ENCODE measurements around the gene CAND1. TPM values are rescaled to one million over a fixed set of nuclear protein-coding genes. Genes with fewer than 3 reads are reported as not detected.

Gene CAND1
- total RNA-seq, 2 experiments from 2014 or later: 143 to 159 TPM

GRCh38 chr12:67287311-67287710 lies 18.2 kb downstream of the CAND1 start:
- ChIA-PET CTCF (interaction anchor here (0.6 to 1.8 kb wide), 3 partner anchors 17 to 145 kb away, joined by 3 to 5 read pairs (median 4); no protein-coding TSS in a partner anchor), POLR2A (no interaction called here)
- no peak overlapping the region for H3K27ac Mint-ChIP-seq
- DNase-seq: no peak
- no peaks in the 10 kb centered on the region for H3K27me3 Mint-ChIP-seq
- no peak overlapping the region for H3K4me3 Mint-ChIP-seq
- no peaks in the 10 kb centered on the region for H3K9me3 Mint-ChIP-seq
- H3K36me3 Mint-ChIP-seq (ENCODE audit: low read depth): peaks cover 52% of the 10 kb centered on the region
- H3K4me1 Mint-ChIP-seq: peaks cover 30% of the 10 kb centered on the region

- Mint-ChIP-seq H3K27ac (no peak overlapping the region), H3K9me3 (no peaks in the 10 kb centered on the region)
Observed at GRCh38 chr12:67288561-67288960, 19.4 kb downstream of the CAND1 start.

GRCh38 chr12:67290378-67290777 lies 21.2 kb downstream of the CAND1 start:
- peaks cover 22% of the 10 kb centered on the region for H3K4me1 Mint-ChIP-seq
- no peak for DNase-seq
- no peak overlapping the region for H3K4me3 Mint-ChIP-seq
- no peaks in the 10 kb centered on the region for H3K9me3 Mint-ChIP-seq
- H3K27ac Mint-ChIP-seq: no peak overlapping the region
- H3K36me3 Mint-ChIP-seq (ENCODE audit: low read depth): peaks cover 48% of the 10 kb centered on the region
- no peaks in the 10 kb centered on the region for H3K27me3 Mint-ChIP-seq
- CTCF ChIA-PET: interaction anchor here (1.0 kb wide), 1 partner anchor 14 kb away, joined by 3 read pairs; no protein-coding TSS in a partner anchor
- POLR2A ChIA-PET: no interaction called here

More at GRCh38 chr12:67288561-67288960, 19.4 kb downstream of the CAND1 start:
- ChIA-PET POLR2A (no interaction called here), CTCF (interaction anchor here (1.3 kb wide), 1 partner anchor 20 kb away, joined by 3 read pairs; no protein-coding TSS in a partner anchor)
- Mint-ChIP-seq H3K27me3 (no peaks in the 10 kb centered on the region), H3K36me3 (ENCODE audit: low read depth) (peaks cover 49% of the 10 kb centered on the region), H3K4me1 (peaks cover 30% of the 10 kb centered on the region), H3K4me3 (no peak overlapping the region)
- DNase-seq: no peak

GRCh38 chr12:67299526-67299925 lies 30.4 kb downstream of the CAND1 start:
- POLR2A ChIA-PET: no interaction called here
- H3K9me3 Mint-ChIP-seq: no peaks in the 10 kb centered on the region
- H3K27ac Mint-ChIP-seq: no peak overlapping the region
- H3K4me1 Mint-ChIP-seq: peaks cover 5% of the 10 kb centered on the region
- no peak overlapping the region for H3K4me3 Mint-ChIP-seq
- H3K27me3 Mint-ChIP-seq: no peaks in the 10 kb centered on the region
- CTCF ChIA-PET: no interaction called here
- DNase-seq: no peak
- peaks cover 61% of the 10 kb centered on the region for H3K36me3 Mint-ChIP-seq (ENCODE audit: low read depth)

- CTCF ChIA-PET: interaction anchor here (1.1 kb wide), 1 partner anchor 78 kb away, joined by 3 read pairs; no protein-coding TSS in a partner anchor
- Mint-ChIP-seq H3K4me1 (peaks cover 5% of the 10 kb centered on the region), H3K36me3 (ENCODE audit: low read depth) (peaks cover 59% of the 10 kb centered on the region), H3K4me3 (no peak overlapping the region), H3K9me3 (no peaks in the 10 kb centered on the region), H3K27me3 (no peaks in the 10 kb centered on the region), H3K27ac (no peak overlapping the region)
- no peak for DNase-seq
- POLR2A ChIA-PET: no interaction called here
Observed at GRCh38 chr12:67299926-67300325, 30.8 kb downstream of the CAND1 start.

- Mint-ChIP-seq H3K9me3 (no peaks in the 10 kb centered on the region), H3K27ac (no peak overlapping the region), H3K36me3 (ENCODE audit: low read depth) (peaks cover 70% of the 10 kb centered on the region), H3K4me1 (no peaks in the 10 kb centered on the region), H3K27me3 (no peaks in the 10 kb centered on the region), H3K4me3 (no peak overlapping the region)
- ChIA-PET CTCF (interaction anchor here (0.9 to 1.2 kb wide), 2 partner anchors 10 to 33 kb away, joined by 3 read pairs; partner anchors contain the start of gene CAND1), POLR2A (no interaction called here)
- DNase-seq: no peak
Observed at GRCh38 chr12:67302162-67302561, 33.0 kb downstream of the CAND1 start.

GRCh38 chr12:67305544-67305943 lies 36.4 kb downstream of the CAND1 start:
- Mint-ChIP-seq H3K9me3 (no peaks in the 10 kb centered on the region), H3K27me3 (no peaks in the 10 kb centered on the region), H3K4me1 (no peaks in the 10 kb centered on the region), H3K27ac (no peak overlapping the region), H3K4me3 (no peak overlapping the region), H3K36me3 (ENCODE audit: low read depth) (peaks cover 75% of the 10 kb centered on the region)
- POLR2A ChIA-PET: no interaction called here
- CTCF ChIA-PET: interaction anchor here (0.9 to 2.2 kb wide), 3 partner anchors 8 to 74 kb away, joined by 3 to 6 read pairs (median 3); partner anchors contain the start of gene CAND1
- no peak for DNase-seq

GRCh38 chr12:67306712-67307111 lies 37.6 kb downstream of the CAND1 start:
- ChIA-PET CTCF (interaction anchor here (0.5 to 2.2 kb wide), 2 partner anchors 38 to 147 kb away, joined by 6 read pairs; partner anchors contain the start of gene CAND1), POLR2A (no interaction called here)
- H3K27me3 Mint-ChIP-seq: no peaks in the 10 kb centered on the region
- H3K4me3 Mint-ChIP-seq: no peak overlapping the region
- no peak overlapping the region for H3K27ac Mint-ChIP-seq
- no peaks in the 10 kb centered on the region for H3K4me1 Mint-ChIP-seq
- H3K9me3 Mint-ChIP-seq: no peaks in the 10 kb centered on the region
- H3K36me3 Mint-ChIP-seq (ENCODE audit: low read depth): peaks cover 79% of the 10 kb centered on the region
- DNase-seq: no peak

GRCh38 chr12:67315661-67316060 lies 46.5 kb downstream of the CAND1 start:
- ChIA-PET POLR2A (no interaction called here), CTCF (interaction anchor here (0.8 to 0.9 kb wide), 2 partner anchors 9 to 11 kb away, joined by 3 read pairs; no protein-coding TSS in a partner anchor)
- Mint-ChIP-seq H3K4me3 (no peak overlapping the region), H3K4me1 (no peaks in the 10 kb centered on the region), H3K27ac (no peak overlapping the region), H3K36me3 (ENCODE audit: low read depth) (peaks cover 67% of the 10 kb centered on the region), H3K9me3 (peaks cover 1% of the 10 kb centered on the region), H3K27me3 (no peaks in the 10 kb centered on the region)
- no peak for DNase-seq

GRCh38 chr12:67318786-67319185 lies 49.6 kb downstream of the CAND1 start:
- POLR2A ChIA-PET: no interaction called here

GRCh38 chr12:67319936-67320335 lies 50.8 kb downstream of the CAND1 start:
- Mint-ChIP-seq H3K4me3 (no peak overlapping the region), H3K27ac (no peak overlapping the region), H3K4me1 (no peaks in the 10 kb centered on the region), H3K36me3 (ENCODE audit: low read depth) (peaks cover 56% of the 10 kb centered on the region), H3K9me3 (peaks cover 3% of the 10 kb centered on the region), H3K27me3 (no peaks in the 10 kb centered on the region)
- CTCF ChIA-PET: interaction anchor here (0.6 kb wide), 1 partner anchor 789 kb away, joined by 3 read pairs; no protein-coding TSS in a partner anchor
- POLR2A ChIA-PET: no interaction called here
- DNase-seq: no peak

More at GRCh38 chr12:67318786-67319185, 49.6 kb downstream of the CAND1 start:
- Mint-ChIP-seq H3K36me3 (ENCODE audit: low read depth) (peaks cover 63% of the 10 kb centered on the region), H3K4me3 (no peak overlapping the region), H3K9me3 (peaks cover 3% of the 10 kb centered on the region), H3K4me1 (no peaks in the 10 kb centered on the region), H3K27me3 (no peaks in the 10 kb centered on the region), H3K27ac (no peak overlapping the region)
- CTCF ChIA-PET: no interaction called here
- DNase-seq: no peak

GRCh38 chr12:67320614-67321295 lies 51.6 kb downstream of the CAND1 start:
- DNase-seq: no peak
- Mint-ChIP-seq H3K27ac (no peak overlapping the region), H3K4me3 (no peak overlapping the region), H3K36me3 (ENCODE audit: low read depth) (peaks cover 54% of the 10 kb centered on the region), H3K9me3 (peaks cover 3% of the 10 kb centered on the region), H3K4me1 (no peaks in the 10 kb centered on the region), H3K27me3 (no peaks in the 10 kb centered on the region)
- ChIA-PET POLR2A (no interaction called here), CTCF (no interaction called here)

- Mint-ChIP-seq H3K4me3 (no peak overlapping the region), H3K27ac (no peak overlapping the region), H3K36me3 (ENCODE audit: low read depth) (peaks cover 39% of the 10 kb centered on the region), H3K9me3 (peaks cover 3% of the 10 kb centered on the region), H3K27me3 (no peaks in the 10 kb centered on the region), H3K4me1 (no peaks in the 10 kb centered on the region)
- ChIA-PET POLR2A (no interaction called here), CTCF (no interaction called here)
- no peak for DNase-seq
Observed at GRCh38 chr12:67322580-67322979, 53.4 kb downstream of the CAND1 start.

Measured in activated CD4-positive, alpha-beta T cell treated with anti-CD3 and anti-CD28 coated beads, Interleukin-2, amount 10 ng/mL, durations not matched to agents 7 days and 5 days (primary cell).